B cell (primary cell): Measurements from ENCODE around the gene DECR2. TPM values are rescaled to one million over a fixed set of nuclear protein-coding genes. Genes with fewer than 3 reads are reported as not detected.

Source experiments
- ATAC-seq: fragments of 200-7000 bp; cut with Tn5 transposase; one replicate; pipeline ENCODE4 v1.10.0; 2021; ENCODE audit warnings: low read depth, mild to moderate bottlenecking, moderate number of reproducible peaks, moderate library complexity
- CTCF ChIA-PET: fragments of 350-600 bp; sonication (Branson Sonifier 250); formaldehyde crosslinking; loops from one replicate; lab custom pipeline; 2021; ENCODE audit warnings: antibody characterized with exemption, inconsistent platforms; lab: Charles Lee
- POLR2A ChIA-PET: fragments of 350-600 bp; sonication (Branson Sonifier 250); formaldehyde crosslinking; loops from one replicate; lab custom pipeline; 2021; ENCODE audit warnings: antibody characterized with exemption; lab: Charles Lee
- DNase-seq: peaks from one replicate; pipeline ENCODE4 v3.0.0; 2013
- H2AFZ ChIP-seq: 2 replicates; pipeline ENCODE4 v1.6.1; 2012; ENCODE audit warnings: mild to moderate bottlenecking, low read depth, low read length; ENCODE audit not compliant: insufficient read depth, poor library complexity, severe bottlenecking
- H3K27ac ChIP-seq, 2 donors: 1 replicate in 1 of 2; 2 replicates in 1 of 2; pipeline ENCODE4 v1.5.1; 2012 to 2013; ENCODE audit warnings: low read length in 2 of 2, mild to moderate bottlenecking in 2 of 2, moderate library complexity in 1 of 2
- H3K27me3 ChIP-seq, 4 experiments: fragments of 200-600 bp in 1 of 4; sonication (generic) in 1 of 4; replicated peaks in 1 of 4; 1 replicate in 2 of 4; 2 replicates in 2 of 4; pipeline versions ENCODE4 v1.6.1 to v1.7.0; 2013 to 2016; ENCODE audit warnings: low read length in 3 of 4, mild to moderate bottlenecking in 2 of 4, mixed read lengths in 1 of 4, moderate library complexity in 1 of 4; ENCODE audit not compliant: insufficient read depth in 4 of 4, control insufficient read depth in 3 of 4; ENCODE audit errors: control extremely low read depth in 1 of 4
- H3K36me3 ChIP-seq, 2 experiments: replicated peaks in 1 of 2; 1 replicate in 1 of 2; 2 replicates in 1 of 2; pipeline versions ENCODE4 v1.6.1 to v1.7.1; 2013; ENCODE audit warnings: low read length in 1 of 2; ENCODE audit not compliant: insufficient read depth in 2 of 2, control insufficient read depth in 1 of 2; ENCODE audit errors: control extremely low read depth in 1 of 2, extremely low read depth in 1 of 2
- H3K4me1 ChIP-seq, 2 donors: fragments of 200-600 bp in 1 of 2; sonication (generic) in 1 of 2; 1 replicate in 1 of 2; 2 replicates in 1 of 2; pipeline versions ENCODE4 v1.5.1 to v1.6.1; 2013 to 2017; ENCODE audit warnings: low read length in 2 of 2; ENCODE audit not compliant: control insufficient read depth in 2 of 2, insufficient read depth in 2 of 2
- H3K4me2 ChIP-seq: replicated peaks from 2 replicates; pipeline ENCODE3; 2012; ENCODE audit warnings: mild to moderate bottlenecking, low read depth, low read length; ENCODE audit not compliant: poor library complexity, severe bottlenecking
- H3K4me3 ChIP-seq, 5 experiments: fragments of 200-600 bp in 1 of 5; sonication (generic) in 1 of 5; 1 replicate in 3 of 5; 2 replicates in 2 of 5; pipeline versions ENCODE4 v1.5.1 to v1.7.0; 2011 to 2016; ENCODE audit warnings: low read length in 4 of 5, mild to moderate bottlenecking in 4 of 5, low read depth in 2 of 5, control low read depth in 1 of 5, moderate library complexity in 1 of 5; ENCODE audit not compliant: insufficient read depth in 1 of 5; ENCODE audit errors: control extremely low read depth in 1 of 5, extremely low read depth in 1 of 5
- H3K79me2 ChIP-seq: fragments of 200-600 bp; sonication (generic); one replicate; pipeline ENCODE4 v1.6.0; 2016; ENCODE audit warnings: low read length; ENCODE audit not compliant: control insufficient read depth, insufficient read depth
- H3K9ac ChIP-seq: fragments of 200-600 bp; sonication (generic); 2 replicates; pipeline ENCODE4 v1.6.1; 2017; ENCODE audit warnings: mild to moderate bottlenecking, low read length, moderate library complexity
- H3K9me3 ChIP-seq, 3 donors: one replicate each; pipeline versions ENCODE4 v1.6.1 to v1.7.1; 2013; ENCODE audit warnings: low read length in 2 of 3; ENCODE audit not compliant: control insufficient read depth in 2 of 3, insufficient read depth in 1 of 3; ENCODE audit errors: control extremely low read depth in 1 of 3
- H4K20me1 ChIP-seq: 2 replicates; pipeline ENCODE4 v1.6.0; 2012; ENCODE audit warnings: mild to moderate bottlenecking, low read length; ENCODE audit not compliant: insufficient read depth, control insufficient read depth, poor library complexity, severe bottlenecking
- H3K27ac Mint-ChIP-seq: one replicate; pipeline ENCODE4 v1.8.0; 2021; ENCODE audit warnings: mixed read lengths
- H3K27me3 Mint-ChIP-seq: one replicate; pipeline ENCODE4 v1.8.0; 2021; ENCODE audit warnings: mixed read lengths
- H3K4me1 Mint-ChIP-seq: one replicate; pipeline ENCODE4 v1.8.0; 2021; ENCODE audit warnings: mixed read lengths
- H3K4me3 Mint-ChIP-seq: one replicate; pipeline ENCODE4 v1.8.0; 2021; ENCODE audit warnings: mixed read lengths
- H3K9me3 Mint-ChIP-seq: one replicate; pipeline ENCODE4 v1.8.0; 2022; ENCODE audit warnings: mixed read lengths; ENCODE audit not compliant: insufficient read depth
- EZH2 ChIP-seq: IDR thresholded peaks from 2 replicates; pipeline ENCODE4 v1.6.1; 2012; ENCODE audit warnings: borderline replicate concordance, low read depth, mild to moderate bottlenecking, moderate library complexity, low read length; ENCODE audit not compliant: insufficient read depth, poor library complexity, severe bottlenecking
- WGBS: methylation state at CpG from one replicate; pipeline ENCODE4 v1.1.5; 2013; ENCODE audit warnings: missing lambda C conversion rate; ENCODE audit not compliant: insufficient coverage; 5-methylcytosine and 5-hydroxymethylcytosine counted together
- intact Hi-C: fragments of 100-400 bp; cut with micrococcal nuclease; formaldehyde crosslinking; loops from one replicate; pipeline ENCODE4 v1.10.0; 2022
- polyA plus RNA-seq: library from polyadenylated mRNA; depleted of rRNA; stranded (reverse); fragments of >200 nt; gene quantifications from 2 replicates; pipeline ENCODE4 v1.2.3, GENCODE V29; 2012
- total RNA-seq, 2 donors: library from RNA; stranded (reverse); fragments of 120-200 nt in 1 of 2; gene quantifications; 1 replicate in 1 of 2; 2 replicates in 1 of 2; pipeline versions ENCODE4 v1.2.3 to v1.2.4, GENCODE V29; 2013 to 2022
- TF ChIP-seq, protein P1 (sequence below): fragments of 200-600 bp; IDR thresholded peaks from one replicate; pipeline ENCODE4 v1.8.0; 2022; ENCODE audit warnings: antibody characterized with exemption, mild to moderate bottlenecking

DECR2 gene
- total and polyA plus RNA-seq, 2 donors (not counting 1 experiment from before 2014, with no cell fraction given): 11.0 to 16.3 TPM

DNA sequence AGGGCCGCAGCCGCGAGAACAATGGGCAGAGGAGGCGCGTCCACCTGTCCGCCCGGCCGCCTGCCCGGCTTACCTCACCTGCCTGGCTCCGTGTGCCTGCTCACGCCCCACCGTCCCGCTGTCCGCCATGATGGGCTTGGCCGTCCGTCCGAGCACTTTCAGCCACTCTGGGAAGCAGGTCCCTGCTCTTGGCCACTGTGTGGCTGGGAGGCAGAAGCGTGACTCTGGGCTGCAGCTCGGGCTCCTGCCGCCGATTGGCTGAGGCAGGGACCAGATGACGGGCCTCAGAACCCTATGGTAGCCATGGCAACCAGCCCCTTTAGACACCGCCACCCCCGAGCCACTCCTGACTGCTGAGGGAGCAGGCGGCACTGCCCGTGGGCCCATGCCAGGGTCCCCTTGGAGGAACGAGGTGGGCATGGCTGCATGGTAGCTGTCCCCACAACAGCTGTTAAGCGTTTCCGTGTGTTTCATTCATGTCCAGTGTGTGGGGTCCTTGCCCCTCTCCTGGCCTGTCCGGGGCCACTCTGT is 40.3 kb upstream of the DECR2 start:
- Mint-ChIP-seq H3K9me3 (no peaks in the 10 kb centered on the region), H3K4me3 (no peak overlapping the region), H3K27ac (no peak overlapping the region), H3K4me1 (peaks cover 4% of the 10 kb centered on the region), H3K27me3 (peaks cover 5% of the 10 kb centered on the region)
- no peaks in the 10 kb centered on the region for H3K36me3 ChIP-seq
- no peaks in the 10 kb centered on the region for H4K20me1 ChIP-seq
- POLR2A ChIA-PET: no interaction called here
- intact Hi-C loops: no loop called here
- 89% methylated on average over 30 of the region's 30 CpGs for WGBS
- no peak overlapping the region for H3K9ac ChIP-seq
- H3K4me2 ChIP-seq: no peak overlapping the region
- no peak overlapping the region for H2AFZ ChIP-seq
- peaks cover 0 to 8% of the 10 kb centered on the region in 2 donors for H3K4me1 ChIP-seq
- CTCF ChIA-PET: interaction anchor here (0.6 to 3.6 kb wide), 8 partner anchors 126 to 296 kb away, joined by 3 to 63 read pairs (median 6); partner anchors contain the start of gene FAM234A
- DNase-seq (no peak), ATAC-seq (no peak)
- no peaks in the 10 kb centered on the region for H3K9me3 ChIP-seq
- H3K27me3 ChIP-seq: peaks cover 0 to 10% (median 0%) of the 10 kb centered on the region in 4 experiments
- no peak for TF ChIP-seq EZH2
- TF ChIP-seq, protein P1, sequence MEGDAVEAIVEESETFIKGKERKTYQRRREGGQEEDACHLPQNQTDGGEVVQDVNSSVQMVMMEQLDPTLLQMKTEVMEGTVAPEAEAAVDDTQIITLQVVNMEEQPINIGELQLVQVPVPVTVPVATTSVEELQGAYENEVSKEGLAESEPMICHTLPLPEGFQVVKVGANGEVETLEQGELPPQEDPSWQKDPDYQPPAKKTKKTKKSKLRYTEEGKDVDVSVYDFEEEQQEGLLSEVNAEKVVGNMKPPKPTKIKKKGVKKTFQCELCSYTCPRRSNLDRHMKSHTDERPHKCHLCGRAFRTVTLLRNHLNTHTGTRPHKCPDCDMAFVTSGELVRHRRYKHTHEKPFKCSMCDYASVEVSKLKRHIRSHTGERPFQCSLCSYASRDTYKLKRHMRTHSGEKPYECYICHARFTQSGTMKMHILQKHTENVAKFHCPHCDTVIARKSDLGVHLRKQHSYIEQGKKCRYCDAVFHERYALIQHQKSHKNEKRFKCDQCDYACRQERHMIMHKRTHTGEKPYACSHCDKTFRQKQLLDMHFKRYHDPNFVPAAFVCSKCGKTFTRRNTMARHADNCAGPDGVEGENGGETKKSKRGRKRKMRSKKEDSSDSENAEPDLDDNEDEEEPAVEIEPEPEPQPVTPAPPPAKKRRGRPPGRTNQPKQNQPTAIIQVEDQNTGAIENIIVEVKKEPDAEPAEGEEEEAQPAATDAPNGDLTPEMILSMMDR: no peak
- H3K79me2 ChIP-seq: no peaks in the 10 kb centered on the region
- H3K27ac ChIP-seq: no peak overlapping the region
- no peak overlapping the region for H3K4me3 ChIP-seq
